NCI-H2107 (cell line): ENCODE data around the gene MYMX.
A peak's percentile ranks its signal among the peaks of the same experiment; 100 is the strongest.
"Not testable (repeated sequence)": the region's sequence is repeated elsewhere in the genome, so short reads cannot be mapped to it uniquely, and the experiment has no call there.

Source experiments
- DNase-seq: peaks from one replicate; lab custom pipeline; 2025; lab: John Stamatoyannopoulos, UW

MYMX gene

DNA sequence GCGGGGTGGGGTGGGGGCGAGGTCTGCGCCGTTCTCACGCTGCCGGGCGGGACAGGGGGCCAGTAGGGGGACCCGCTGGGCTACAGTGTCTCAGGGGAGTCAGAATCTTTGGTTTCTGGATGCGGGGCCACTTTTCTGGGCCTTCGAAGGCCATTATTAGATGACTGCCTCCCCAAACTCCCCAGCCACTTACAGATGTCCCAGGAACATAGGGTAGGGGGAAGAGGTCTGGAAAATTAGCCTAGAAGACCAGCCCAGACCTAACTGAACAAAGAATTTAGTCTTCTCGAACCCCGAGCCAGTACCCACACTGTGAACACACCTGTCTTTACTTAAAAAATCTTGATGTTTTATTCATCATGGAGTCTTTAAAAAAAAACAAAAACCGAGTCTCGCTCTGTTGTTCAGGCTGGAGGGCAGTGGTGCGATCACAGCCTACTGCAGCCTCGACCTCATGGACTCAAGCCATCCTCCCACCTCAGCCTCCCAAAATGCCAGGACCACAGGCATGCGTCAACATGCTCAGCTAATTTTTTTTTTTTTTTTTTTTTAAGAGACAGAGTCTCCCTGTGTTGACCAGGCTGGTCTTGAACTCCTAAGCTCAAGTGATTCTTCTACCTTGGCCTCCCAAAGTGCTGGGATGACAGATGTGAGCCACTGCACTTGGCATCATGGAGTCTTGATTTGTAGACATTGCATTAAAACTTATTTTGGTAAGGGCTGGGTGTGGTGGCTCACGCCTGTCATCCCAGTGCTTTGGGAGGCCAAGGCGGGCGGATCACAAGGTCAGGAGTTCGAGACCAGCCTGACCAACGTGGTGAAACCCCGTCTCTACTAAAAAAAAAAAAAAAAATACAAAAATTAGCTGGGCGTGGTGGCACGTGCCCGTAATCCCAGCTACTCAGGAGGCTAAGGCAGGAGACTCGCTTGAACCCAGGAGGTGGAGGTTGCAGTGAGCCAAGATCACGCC lies 3.4 kb downstream of the MYMX start:
- DNase-seq: no peak

DNA sequence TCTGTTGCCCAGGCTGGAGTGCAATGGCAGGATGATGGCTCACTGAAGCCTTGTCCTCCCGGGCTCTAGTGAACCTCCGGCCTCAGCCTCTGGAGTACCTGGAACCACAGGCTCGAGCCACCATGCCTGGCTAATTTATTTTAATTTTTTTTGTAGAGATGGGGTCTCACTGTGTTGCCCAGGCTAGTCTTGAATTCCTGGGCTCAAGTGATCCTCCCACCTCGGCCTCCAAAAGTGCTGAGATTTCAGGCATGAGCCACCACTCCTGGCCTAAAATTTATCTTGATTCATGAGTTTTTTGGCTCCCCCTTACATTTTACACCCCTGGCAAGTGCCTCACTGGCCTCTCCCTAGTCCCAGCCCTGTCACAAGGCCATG lies 4.2 kb downstream of the MYMX start:
- no peak for DNase-seq

DNA sequence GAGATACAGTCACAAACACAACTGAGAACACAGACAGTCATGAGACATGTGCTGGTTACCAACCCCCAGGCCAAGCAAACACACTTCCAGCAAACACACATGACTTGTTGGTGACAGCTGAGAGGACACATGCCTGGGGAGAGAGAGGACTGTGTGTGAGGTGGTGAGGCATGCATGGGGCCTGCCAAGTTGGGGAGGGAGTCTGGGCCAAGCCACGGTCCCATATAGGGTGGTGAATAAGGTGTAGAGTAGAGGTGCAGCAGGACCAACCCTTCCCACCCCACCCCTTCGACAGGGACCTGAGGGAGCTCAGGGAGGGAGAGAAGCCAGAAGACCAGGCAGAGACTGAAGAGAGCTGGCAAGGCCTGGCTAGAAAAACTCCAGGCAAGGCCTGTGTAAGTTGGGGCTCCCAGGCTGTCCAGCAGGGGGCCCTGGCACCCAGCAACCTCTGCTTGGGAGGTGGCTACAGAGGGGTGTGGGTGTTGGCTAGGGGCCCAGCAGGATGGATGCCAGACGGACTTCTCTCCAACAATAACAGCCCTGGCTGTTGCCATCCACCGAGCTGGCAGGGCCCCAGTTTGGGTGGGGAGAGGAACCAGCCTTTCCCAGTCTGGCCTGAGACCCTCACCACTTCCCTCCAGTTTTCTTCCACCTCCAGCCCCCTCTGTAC lies 4.7 kb downstream of the MYMX start:
- peak; percentile 46 for DNase-seq

DNA sequence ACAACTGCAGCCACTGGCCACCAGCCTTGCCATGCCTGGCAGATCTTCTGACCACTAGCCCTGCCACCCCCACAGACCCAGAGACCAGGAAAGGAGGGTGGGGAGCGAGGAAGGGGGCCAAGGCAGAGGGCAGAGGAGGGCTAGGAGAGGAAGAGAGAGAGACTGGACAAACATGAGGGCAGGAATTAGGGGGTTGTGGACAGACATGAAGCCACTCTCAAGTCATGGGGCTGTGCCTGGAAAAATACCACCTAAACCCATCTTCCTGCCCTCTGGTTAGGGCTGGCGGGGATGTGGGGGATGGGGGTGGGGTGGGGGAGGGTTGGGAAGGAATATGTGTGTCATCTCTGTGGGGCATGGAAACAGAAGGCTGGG lies 5.2 kb downstream of the MYMX start:
- DNase-seq: no peak

GRCh38 chr6:44222486-44223318 lies 6.0 kb downstream of the MYMX start:
- DNase-seq: no peak

- peak; percentile 36 for DNase-seq
These were observed 6.7 kb downstream of the MYMX start, which contains the start of gene SLC29A1 for GRCh38 chr6:44223319-44224028. Gene SLC29A1 (plus strand): TSS chr6:44223595. CDS start chr6:44227314, 3,719 bp downstream.

- no peak for DNase-seq
These were observed 7.6 kb downstream of the MYMX start for GRCh38 chr6:44224029-44224964.

GRCh38 chr6:44224965-44225305 lies 8.2 kb downstream of the MYMX start:
- no peak for DNase-seq

GRCh38 chr6:44225579-44226325 lies 9.0 kb downstream of the MYMX start:
- no peak for DNase-seq

DNA sequence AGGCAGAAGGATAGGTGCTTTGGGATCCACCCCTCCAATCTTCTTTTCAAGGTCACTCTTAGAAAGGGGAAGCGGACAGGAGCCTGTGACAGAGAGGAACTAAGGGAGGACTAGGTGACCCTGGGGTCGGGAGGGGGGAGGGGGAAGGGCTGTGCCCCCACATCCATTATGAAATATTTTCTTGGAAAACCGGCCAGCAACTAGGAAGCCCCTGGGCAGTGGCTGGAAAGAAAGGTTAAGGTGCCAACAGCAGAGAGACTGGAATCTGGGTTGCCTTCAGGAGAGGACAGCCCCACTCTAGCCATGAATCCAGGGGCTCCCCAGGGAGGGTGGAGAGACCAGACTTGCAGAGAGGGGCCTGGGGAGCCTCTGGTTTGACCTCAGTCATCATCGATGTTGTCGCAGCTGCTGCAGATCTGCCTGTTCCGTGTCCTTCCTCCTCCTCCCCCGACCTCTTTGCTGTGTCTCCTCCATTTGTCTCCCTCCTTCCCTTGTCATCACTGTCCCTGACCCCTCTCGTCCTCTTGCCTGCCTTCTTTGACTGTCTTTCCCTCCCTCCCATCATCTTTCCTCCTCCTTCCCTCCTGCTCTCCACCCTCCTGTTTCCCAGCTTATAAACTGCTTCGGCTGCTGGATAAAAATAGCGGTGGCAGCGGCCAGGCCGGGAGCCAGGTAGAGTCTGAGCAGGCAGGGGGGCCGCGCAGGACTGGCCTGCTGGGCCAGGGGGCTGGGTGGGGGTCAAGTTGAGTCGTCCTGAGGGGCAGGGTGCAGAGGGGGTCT lies 9.8 kb downstream of the MYMX start:
- DNase-seq: no peak

DNA sequence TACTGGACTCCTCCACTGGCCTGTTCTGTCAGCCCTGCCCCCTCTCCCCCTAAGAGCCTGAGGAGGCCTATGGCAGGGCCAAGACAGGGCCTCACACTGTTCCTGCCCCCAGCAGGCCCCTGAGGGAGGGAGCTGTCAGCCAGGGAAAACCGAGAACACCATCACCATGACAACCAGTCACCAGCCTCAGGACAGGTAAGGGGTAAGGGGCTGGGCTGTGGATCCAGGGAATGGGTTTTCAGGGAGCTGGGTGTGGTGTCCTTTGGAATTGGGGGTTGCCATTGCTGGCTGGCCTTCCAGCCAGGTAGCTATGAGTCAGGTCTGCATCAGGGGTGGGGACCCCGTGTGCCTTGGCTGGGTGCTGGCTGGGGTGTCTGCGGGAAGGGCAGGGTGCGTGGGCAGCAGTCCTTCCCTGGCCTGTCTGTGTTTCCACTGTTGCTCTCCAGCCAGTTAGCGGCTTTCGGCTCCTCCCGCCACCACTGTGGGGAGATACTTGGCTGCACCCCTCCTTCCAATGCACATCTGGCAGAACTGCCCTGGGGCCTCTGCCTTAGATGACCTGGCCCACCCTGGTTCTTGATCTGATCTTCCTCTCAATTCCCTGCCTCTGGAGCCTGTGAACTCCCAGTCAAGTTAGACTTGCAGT lies 10.5 kb downstream of the MYMX start:
- no peak for DNase-seq

- DNase-seq: no peak
These were observed 11.3 kb downstream of the MYMX start for GRCh38 chr6:44228031-44228430.

DNA sequence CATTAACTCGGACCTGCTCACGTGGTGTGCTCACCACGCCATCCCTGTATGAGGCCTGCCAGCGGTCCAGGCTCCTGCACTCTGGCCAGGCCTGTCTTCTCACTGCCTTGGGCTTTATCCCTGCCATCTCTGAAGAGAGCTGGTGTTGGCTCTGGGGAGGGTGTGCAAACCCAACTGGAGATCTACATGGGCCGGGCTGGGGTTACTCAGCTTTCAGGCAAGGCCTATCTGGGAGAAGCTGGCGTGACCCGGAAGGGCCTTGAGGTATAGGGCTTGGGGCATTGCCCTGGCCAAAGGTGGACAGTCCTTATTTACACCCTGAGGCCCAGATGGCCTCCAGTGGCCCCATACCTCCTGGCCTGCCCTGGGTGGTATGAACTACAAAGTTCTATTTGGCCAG lies 11.7 kb downstream of the MYMX start:
- DNase-seq: no peak

DNA sequence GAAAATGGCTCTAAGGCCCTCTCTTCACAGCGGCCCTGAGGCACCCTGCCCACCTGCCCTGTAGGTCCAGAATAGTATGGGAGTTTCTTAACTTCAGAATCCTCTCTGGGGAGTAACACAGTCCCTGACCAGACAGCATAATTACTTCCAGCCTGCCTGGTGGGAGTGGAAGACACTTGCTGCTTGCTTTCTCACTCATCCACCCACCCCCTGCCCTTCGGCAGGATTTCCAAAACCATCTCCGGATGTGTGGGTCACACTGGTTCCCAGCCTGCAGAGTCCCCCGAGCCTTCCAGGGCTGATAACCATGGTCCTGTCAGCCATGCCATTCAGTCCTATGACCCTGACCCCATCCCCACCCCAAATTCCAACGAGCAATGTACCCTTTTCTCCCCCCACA lies 12.1 kb downstream of the MYMX start:
- DNase-seq: no peak

DNA sequence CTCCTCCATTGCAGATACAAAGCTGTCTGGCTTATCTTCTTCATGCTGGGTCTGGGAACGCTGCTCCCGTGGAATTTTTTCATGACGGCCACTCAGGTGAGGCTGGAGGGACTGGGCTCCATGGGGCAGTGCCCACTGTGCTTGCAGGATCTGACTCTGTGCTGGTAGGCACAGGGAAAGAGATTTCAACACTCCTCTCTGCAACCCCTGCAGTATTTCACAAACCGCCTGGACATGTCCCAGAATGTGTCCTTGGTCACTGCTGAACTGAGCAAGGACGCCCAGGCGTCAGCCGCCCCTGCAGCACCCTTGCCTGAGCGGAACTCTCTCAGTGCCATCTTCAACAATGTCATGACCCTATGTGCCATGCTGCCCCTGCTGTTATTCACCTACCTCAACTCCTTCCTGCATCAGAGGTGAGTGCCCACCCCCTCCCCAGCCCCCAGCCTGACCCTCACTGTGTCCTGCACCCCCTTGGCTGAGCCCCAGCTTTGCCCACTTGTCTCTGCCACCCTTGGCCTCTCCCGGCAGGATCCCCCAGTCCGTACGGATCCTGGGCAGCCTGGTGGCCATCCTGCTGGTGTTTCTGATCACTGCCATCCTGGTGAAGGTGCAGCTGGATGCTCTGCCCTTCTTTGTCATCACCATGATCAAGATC lies 12.8 kb downstream of the MYMX start:
- no peak for DNase-seq

GRCh38 chr6:44230034-44230675 lies 13.4 kb downstream of the MYMX start:
- DNase-seq: no peak

DNA sequence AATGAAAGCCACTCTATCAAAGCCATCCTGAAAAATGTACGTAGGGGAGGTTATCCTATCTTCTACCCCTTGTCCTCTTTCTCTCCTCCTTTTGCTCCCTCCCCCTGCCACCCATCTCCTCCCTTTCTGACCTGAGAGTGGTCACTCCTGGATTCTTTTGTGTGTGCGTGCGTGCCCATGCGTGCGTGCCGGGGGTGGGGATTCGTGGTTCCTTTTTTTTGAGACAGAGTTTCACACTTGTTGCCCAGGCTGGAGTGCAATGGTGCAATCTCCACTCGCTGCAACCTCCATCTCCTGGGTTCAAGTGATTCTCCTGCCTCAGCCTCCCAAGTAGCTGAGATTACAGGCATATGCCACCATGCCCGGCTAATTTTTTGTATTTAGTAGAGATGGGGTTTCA lies 14.7 kb downstream of the MYMX start:
- not testable (repeated sequence) for DNase-seq
